Gastrocnemius medialis (tissue), 4 donors: ENCODE results near the gene SCLY.

Experiments
- POLR2A ChIP-seq, 2 donors: fragments of 450-650 bp; IDR thresholded peaks; one replicate each; pipeline ENCODE4 v1.6.1; 2017; ENCODE audit warnings: antibody characterized with exemption in 2 of 2, mild to moderate bottlenecking in 2 of 2, moderate library complexity in 2 of 2
- TF ChIP-seq, protein P1 (sequence below), 5 experiments: fragments of 450-650 bp in 3 of 5; fragments of 200-600 bp in 2 of 5; sonication (generic) in 2 of 5; IDR thresholded peaks in 4 of 5; conservative IDR thresholded peaks in 1 of 5; 1 replicate in 4 of 5; 2 replicates in 1 of 5; pipeline ENCODE4 v1.5.1; 2016 to 2019; ENCODE audit warnings: antibody characterized with exemption in 5 of 5, mild to moderate bottlenecking in 3 of 5, moderate library complexity in 3 of 5

DNA sequence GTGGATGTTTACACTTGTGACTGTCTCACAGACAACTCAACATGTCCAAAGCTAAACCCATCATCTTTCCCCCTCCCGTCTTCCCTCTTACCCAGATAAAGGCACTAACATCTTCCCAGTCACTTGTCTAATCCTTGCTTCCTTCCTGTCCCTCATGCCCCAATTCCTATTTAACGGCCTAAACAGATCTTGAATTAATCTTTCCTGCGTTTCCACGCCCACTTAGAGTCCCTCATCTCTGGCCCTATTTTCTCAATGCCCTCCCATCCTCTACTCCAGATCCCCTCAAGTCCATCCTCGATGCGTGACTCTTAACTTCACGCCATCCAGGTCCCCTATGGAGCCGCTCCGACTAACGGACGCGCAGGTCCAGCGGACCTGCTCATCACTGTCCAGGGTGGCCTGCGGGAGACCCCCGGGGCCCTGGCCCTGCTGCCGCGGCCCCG lies 682 bp upstream of the SCLY start:
- TF ChIP-seq, protein P1, sequence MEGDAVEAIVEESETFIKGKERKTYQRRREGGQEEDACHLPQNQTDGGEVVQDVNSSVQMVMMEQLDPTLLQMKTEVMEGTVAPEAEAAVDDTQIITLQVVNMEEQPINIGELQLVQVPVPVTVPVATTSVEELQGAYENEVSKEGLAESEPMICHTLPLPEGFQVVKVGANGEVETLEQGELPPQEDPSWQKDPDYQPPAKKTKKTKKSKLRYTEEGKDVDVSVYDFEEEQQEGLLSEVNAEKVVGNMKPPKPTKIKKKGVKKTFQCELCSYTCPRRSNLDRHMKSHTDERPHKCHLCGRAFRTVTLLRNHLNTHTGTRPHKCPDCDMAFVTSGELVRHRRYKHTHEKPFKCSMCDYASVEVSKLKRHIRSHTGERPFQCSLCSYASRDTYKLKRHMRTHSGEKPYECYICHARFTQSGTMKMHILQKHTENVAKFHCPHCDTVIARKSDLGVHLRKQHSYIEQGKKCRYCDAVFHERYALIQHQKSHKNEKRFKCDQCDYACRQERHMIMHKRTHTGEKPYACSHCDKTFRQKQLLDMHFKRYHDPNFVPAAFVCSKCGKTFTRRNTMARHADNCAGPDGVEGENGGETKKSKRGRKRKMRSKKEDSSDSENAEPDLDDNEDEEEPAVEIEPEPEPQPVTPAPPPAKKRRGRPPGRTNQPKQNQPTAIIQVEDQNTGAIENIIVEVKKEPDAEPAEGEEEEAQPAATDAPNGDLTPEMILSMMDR (IDR thresholded peaks at IDR 0.05 in 4 of 5, conservative IDR thresholded peaks at IDR 0.05 in 1 of 5) = no peak
- no peak for TF ChIP-seq POLR2A (IDR thresholded peaks at IDR 0.05)
